Activated T-helper 2 cell treated with anti-CD3 and anti-CD28 coated beads, Interferon-gamma antibody, Interleukin-2, Interleukin-4, amounts not matched to agents 10 μg/mL and 5 μg/mL and 100 μg/mL, durations not matched to agents 14 hours and 24 hours and 36 hours (primary cell): ENCODE results near the gene FAM163B. TPM values are rescaled to one million over a fixed set of nuclear protein-coding genes. Genes with fewer than 3 reads are reported as not detected.

Source experiments
- DNase-seq: peaks from one replicate; pipeline ENCODE4 v3.0.0; 2021; ENCODE audit warnings: low spot score
- H3K27ac Mint-ChIP-seq: one replicate; pipeline ENCODE4 v1.8.0; 2021; ENCODE audit warnings: mixed read lengths
- H3K27me3 Mint-ChIP-seq: one replicate; pipeline ENCODE4 v1.8.0; 2021; ENCODE audit warnings: low read depth, mixed read lengths
- H3K36me3 Mint-ChIP-seq: one replicate; pipeline ENCODE4 v1.8.0; 2021; ENCODE audit warnings: low read depth, mixed read lengths
- H3K4me1 Mint-ChIP-seq: one replicate; pipeline ENCODE4 v1.8.0; 2021; ENCODE audit warnings: low read depth, mixed read lengths
- H3K4me3 Mint-ChIP-seq: one replicate; pipeline ENCODE4 v1.8.0; 2021; ENCODE audit warnings: low read depth, mild to moderate bottlenecking, moderate library complexity, mixed read lengths
- H3K9me3 Mint-ChIP-seq: one replicate; pipeline ENCODE4 v1.8.0; 2021; ENCODE audit warnings: mixed read lengths
- intact Hi-C: fragments of 100-400 bp; cut with micrococcal nuclease; formaldehyde crosslinking; loops from one replicate; pipeline ENCODE4 v1.15.1; 2023
- total RNA-seq: library from RNA; stranded (reverse); gene quantifications from 2 replicates; pipeline ENCODE4 v1.2.3, GENCODE V29; 2022

The FAM163B gene
- total RNA-seq, 1 donor from 2014 or later: not detected

GRCh38 chr9:133585481-133586351 lies 23.5 kb downstream of the FAM163B start:
- Mint-ChIP-seq H3K27ac (no peak overlapping the region), H3K27me3 (peaks cover 25% of the 10 kb centered on the region), H3K36me3 (no peaks in the 10 kb centered on the region), H3K4me1 (no peaks in the 10 kb centered on the region), H3K9me3 (peaks cover 5% of the 10 kb centered on the region), H3K4me3 (no peak overlapping the region)
- intact Hi-C loops: no loop called here
- no peak for DNase-seq

GRCh38 chr9:133584559-133585476 lies 24.4 kb downstream of the FAM163B start:
- Mint-ChIP-seq H3K36me3 (no peaks in the 10 kb centered on the region), H3K4me1 (no peaks in the 10 kb centered on the region), H3K27me3 (peaks cover 31% of the 10 kb centered on the region), H3K27ac (no peak overlapping the region), H3K9me3 (peaks cover 5% of the 10 kb centered on the region), H3K4me3 (no peak overlapping the region)
- no peak for DNase-seq
- intact Hi-C loops: no loop called here

- Mint-ChIP-seq H3K4me1 (no peaks in the 10 kb centered on the region), H3K27ac (no peak overlapping the region), H3K4me3 (no peak overlapping the region), H3K9me3 (peaks cover 5% of the 10 kb centered on the region), H3K36me3 (no peaks in the 10 kb centered on the region), H3K27me3 (peaks cover 35% of the 10 kb centered on the region)
- intact Hi-C loops: no loop called here
- DNase-seq: no peak
Measured at GRCh38 chr9:133584167-133584558, 25.0 kb downstream of the FAM163B start.

- Mint-ChIP-seq H3K27ac (no peak overlapping the region), H3K36me3 (no peaks in the 10 kb centered on the region), H3K27me3 (peaks cover 35% of the 10 kb centered on the region), H3K9me3 (peaks cover 4% of the 10 kb centered on the region), H3K4me3 (no peak overlapping the region), H3K4me1 (no peaks in the 10 kb centered on the region)
- intact Hi-C loops: no loop called here
- no peak for DNase-seq
Measured at GRCh38 chr9:133583586-133583985, 25.6 kb downstream of the FAM163B start.

GRCh38 chr9:133583111-133583510 lies 26.1 kb downstream of the FAM163B start:
- DNase-seq: no peak
- Mint-ChIP-seq H3K36me3 (no peaks in the 10 kb centered on the region), H3K27me3 (peaks cover 38% of the 10 kb centered on the region), H3K4me3 (no peak overlapping the region), H3K9me3 (no peaks in the 10 kb centered on the region), H3K27ac (no peak overlapping the region), H3K4me1 (no peaks in the 10 kb centered on the region)
- intact Hi-C loops: no loop called here

- H3K9me3 Mint-ChIP-seq: no peaks in the 10 kb centered on the region
- H3K27ac Mint-ChIP-seq: no peak overlapping the region
- no peaks in the 10 kb centered on the region for H3K36me3 Mint-ChIP-seq
- no peaks in the 10 kb centered on the region for H3K4me1 Mint-ChIP-seq
- no peak overlapping the region for H3K4me3 Mint-ChIP-seq
- intact Hi-C loops: no loop called here
- no peak for DNase-seq
- H3K27me3 Mint-ChIP-seq: peaks cover 38% of the 10 kb centered on the region
Measured at GRCh38 chr9:133582501-133583045, 26.6 kb downstream of the FAM163B start.

DNA sequence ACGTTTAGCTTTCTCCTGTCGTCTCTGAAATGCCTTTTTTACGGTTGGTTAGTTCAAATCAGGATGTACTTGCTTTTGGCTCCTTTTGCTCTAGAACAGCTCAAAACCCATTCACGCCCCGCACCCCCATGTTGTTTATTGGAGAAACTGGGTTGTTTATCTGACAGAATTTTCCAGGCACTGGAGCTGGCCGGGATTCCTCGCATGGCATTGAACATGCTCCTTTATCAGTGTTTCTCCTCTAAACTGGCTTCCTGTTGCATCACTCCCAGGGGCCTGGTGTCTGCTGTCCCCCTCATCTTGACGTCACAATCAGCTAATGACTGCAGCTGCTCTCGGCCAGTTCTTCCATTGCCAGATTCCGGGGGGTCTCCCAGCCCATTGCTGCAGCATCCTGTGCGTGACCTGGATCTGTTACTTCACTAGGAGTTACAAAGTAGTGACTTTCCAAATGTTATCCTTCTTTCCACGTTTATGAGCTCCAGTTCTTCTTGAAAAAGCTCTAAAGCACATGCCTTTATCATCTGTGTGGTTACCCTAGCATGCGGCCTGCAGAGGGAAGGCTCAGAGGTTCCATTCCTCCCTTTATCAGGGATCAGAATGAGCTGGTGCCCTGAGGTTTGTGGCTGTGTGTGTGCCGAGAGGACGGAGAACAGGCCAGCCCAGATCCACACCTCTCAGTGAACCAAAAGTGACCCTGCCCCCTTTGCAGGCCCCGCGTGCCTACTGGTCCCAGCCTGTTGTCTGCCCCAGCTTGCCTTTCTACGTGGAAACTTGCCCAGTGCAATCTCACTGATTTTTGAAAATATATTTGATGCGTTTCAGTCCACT lies 27.5 kb downstream of the FAM163B start:
- Mint-ChIP-seq H3K27ac (no peak overlapping the region), H3K36me3 (no peaks in the 10 kb centered on the region), H3K9me3 (no peaks in the 10 kb centered on the region), H3K27me3 (peaks cover 41% of the 10 kb centered on the region), H3K4me3 (no peak overlapping the region), H3K4me1 (no peaks in the 10 kb centered on the region)
- intact Hi-C loops: no loop called here
- DNase-seq: no peak

DNA sequence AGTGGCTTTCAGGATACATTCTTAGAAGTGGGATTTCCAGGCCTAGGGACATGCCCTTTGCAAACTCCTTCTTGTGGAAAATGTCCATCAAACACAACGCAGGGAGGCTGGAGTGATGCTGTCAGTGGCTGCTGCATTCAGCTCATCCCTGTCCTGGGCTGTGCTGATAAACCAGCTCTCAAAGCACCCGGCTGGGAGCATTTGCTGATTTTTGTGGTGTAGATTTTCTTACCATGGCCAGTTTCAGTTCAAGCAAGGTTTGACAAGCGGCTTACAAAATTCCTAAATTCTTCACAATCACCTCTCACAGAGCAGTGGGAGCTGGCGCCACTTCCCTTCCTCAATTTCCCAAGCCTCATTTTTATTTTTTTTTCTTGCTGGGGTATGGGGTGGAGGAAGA lies 28.2 kb downstream of the FAM163B start:
- Mint-ChIP-seq H3K9me3 (no peaks in the 10 kb centered on the region), H3K27ac (no peak overlapping the region), H3K4me3 (no peak overlapping the region), H3K27me3 (peaks cover 41% of the 10 kb centered on the region), H3K4me1 (no peaks in the 10 kb centered on the region), H3K36me3 (no peaks in the 10 kb centered on the region)
- intact Hi-C loops: no loop called here
- no peak for DNase-seq

DNA sequence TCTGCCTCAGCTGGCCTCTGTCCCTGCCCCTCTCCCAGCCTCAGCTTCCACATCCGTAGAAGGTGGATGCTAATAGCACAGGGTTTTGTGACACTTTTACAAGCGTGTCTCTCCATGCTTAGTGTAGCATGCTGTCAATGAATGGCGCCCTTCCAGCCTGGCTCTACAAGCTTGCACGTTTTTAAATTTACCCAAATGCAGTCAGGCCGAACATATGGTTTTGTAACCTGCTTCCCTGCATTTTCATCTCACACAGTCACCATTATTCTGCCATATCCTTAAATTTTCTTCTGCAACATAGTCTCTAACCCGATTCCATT lies 28.8 kb downstream of the FAM163B start:
- Mint-ChIP-seq H3K36me3 (no peaks in the 10 kb centered on the region), H3K4me3 (no peak overlapping the region), H3K9me3 (no peaks in the 10 kb centered on the region), H3K27ac (no peak overlapping the region), H3K27me3 (peaks cover 34% of the 10 kb centered on the region), H3K4me1 (no peaks in the 10 kb centered on the region)
- DNase-seq: no peak
- intact Hi-C loops: no loop called here

DNA sequence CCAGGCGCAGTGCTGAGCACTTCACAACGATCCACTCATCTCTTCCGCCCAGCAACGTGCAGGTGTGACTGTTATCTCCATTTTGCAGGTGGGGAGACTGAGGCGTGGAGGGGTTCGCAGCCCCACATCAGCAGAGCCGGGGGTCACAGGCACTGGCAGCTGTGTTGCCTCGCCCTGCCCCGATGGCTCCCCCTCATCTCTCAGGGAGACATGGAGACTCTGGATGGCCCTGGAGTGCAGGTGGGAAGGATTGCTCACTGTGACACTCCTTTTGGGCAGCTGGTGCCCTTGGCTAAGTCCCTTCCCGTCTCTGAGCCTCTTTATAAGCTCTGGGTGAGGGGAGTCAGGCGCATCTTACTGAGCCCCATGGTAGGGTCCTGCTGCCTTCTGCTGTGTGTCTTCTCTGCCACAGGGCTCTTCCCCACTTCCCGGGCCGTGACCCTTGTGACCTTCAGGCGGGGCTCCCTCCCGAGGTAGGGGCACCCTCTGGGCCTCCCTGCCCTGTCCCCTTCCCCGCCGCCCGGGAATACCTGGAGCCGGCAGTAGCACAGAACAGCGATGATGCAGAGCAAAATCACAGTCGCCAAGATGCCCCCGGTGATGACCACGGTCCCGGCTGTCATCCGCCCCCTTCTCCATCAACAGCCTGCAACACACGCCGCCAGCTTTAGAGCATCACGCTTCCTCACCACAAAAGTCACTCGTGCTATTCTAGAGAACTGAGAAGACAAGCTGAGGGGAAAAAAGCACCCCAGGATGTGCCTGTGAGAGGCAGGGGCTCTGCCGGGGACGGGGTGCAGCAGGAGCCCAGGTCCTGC lies 29.4 kb downstream of the FAM163B start:
- Mint-ChIP-seq H3K27me3 (peaks cover 31% of the 10 kb centered on the region), H3K4me3 (no peak overlapping the region), H3K4me1 (no peaks in the 10 kb centered on the region), H3K36me3 (no peaks in the 10 kb centered on the region), H3K9me3 (no peaks in the 10 kb centered on the region), H3K27ac (no peak overlapping the region)
- intact Hi-C loops: no loop called here
- DNase-seq: no peak

DNA sequence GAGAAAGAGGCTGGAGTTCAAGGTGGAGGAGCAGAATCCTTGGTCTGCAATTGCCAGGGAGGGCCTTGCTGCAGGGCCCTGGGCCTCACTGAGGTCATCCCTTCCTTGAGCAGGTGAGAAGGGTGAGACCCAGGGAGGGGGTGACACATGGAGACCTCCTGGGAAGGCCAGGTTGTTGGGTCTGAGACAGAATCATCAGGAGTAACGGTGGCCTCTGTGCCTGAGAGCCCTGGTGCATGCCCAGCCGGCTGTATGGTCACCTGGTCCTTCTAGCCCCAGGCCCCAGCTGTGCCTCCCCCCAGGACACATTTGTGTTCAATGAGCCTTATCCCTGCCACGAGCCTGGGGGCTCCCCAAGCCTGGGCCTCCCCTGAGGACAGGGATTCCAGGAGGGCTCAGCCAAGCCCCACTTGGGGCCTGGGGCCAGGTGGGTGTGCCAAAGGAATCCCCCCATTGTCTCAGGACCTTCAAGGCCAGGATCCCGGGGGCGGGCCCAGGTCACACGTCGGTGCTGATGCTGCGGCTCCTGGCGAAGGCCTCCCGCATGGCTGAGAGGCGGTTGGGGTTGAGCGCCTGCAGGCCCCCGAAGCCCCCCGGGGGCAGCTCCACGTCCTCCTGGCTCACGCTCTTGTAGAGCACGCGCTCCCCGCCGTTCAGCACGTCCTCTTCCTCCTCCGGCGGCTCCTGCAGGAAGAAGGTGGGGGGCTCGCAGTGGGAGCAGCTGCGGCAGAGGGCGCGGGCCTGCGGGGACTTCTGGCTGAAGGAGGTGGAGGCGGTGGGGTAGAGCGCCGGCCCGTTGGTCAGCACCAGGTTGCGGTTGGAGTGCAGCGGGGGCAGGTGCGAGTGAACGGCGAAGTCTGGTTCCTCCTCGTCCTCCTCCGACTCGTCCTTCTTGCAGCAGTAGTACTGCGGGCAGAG lies 30.4 kb downstream of the FAM163B start:
- Mint-ChIP-seq H3K4me3 (no peak overlapping the region), H3K36me3 (no peaks in the 10 kb centered on the region), H3K27ac (no peak overlapping the region), H3K27me3 (peaks cover 22% of the 10 kb centered on the region), H3K4me1 (no peaks in the 10 kb centered on the region), H3K9me3 (no peaks in the 10 kb centered on the region)
- no peak for DNase-seq
- intact Hi-C loops: no loop called here
